PC-3 (cell line): ENCODE measurements around the gene DNAH5.

Source experiments
- CTCF ChIP-seq: fragments of 300-600 bp; sonication (generic); conservative IDR thresholded peaks from 2 replicates; pipeline ENCODE4 v1.5.1; 2017; ENCODE audit warnings: antibody characterized with exemption, low read depth, mild to moderate bottlenecking, low read length
- EZH2 ChIP-seq: fragments of 300-600 bp; sonication (generic); IDR thresholded peaks from one replicate; pipeline ENCODE4 v1.6.1; 2017; ENCODE audit warnings: antibody characterized with exemption, mild to moderate bottlenecking, low read length; ENCODE audit not compliant: unreplicated experiment

- TF ChIP-seq CTCF (no peak), EZH2 (no peak)
These were observed 300.8 kb downstream of the DNAH5 start for GRCh38 chr5:13643734-13644133.
